ENCODE measurements around the gene FGD6.
A peak's percentile ranks its signal among the peaks of the same experiment; 100 is the strongest.

FGD6 gene

GRCh38 chr12:95077341-95077740 lies 139.9 kb downstream of the FGD6 start:
- no peak for DNase-seq

- DNase-seq = no peak
These were observed 142.5 kb downstream of the FGD6 start for GRCh38 chr12:95074766-95075165.

- peak in 2 of 14 donors; percentile 4 to 5 for DNase-seq
These were observed 143.4 kb downstream of the FGD6 start for GRCh38 chr12:95073698-95074520.

GRCh38 chr12:95072900-95073697 lies 144.2 kb downstream of the FGD6 start, which contains the start of gene NR2C1:
Gene NR2C1, minus strand, starts transcription at chr12:95073618. Its CDS starts 6,234 bp downstream, at chr12:95067384.
- DNase-seq = peak; percentile 30 to 92 (median 86)

GRCh38 chr12:95070378-95070777 lies 146.9 kb downstream of the FGD6 start:
- DNase-seq = no peak

- no peak for DNase-seq
These were observed 151.0 kb downstream of the FGD6 start for GRCh38 chr12:95066091-95066855.

GRCh38 chr12:95060951-95061350 lies 156.3 kb downstream of the FGD6 start:
- no peak for DNase-seq

GRCh38 chr12:95059984-95060383 lies 157.3 kb downstream of the FGD6 start:
- no peak for DNase-seq

GRCh38 chr12:95057424-95057823 lies 159.8 kb downstream of the FGD6 start:
- no peak for DNase-seq

- no peak for DNase-seq
These were observed 162.2 kb downstream of the FGD6 start for GRCh38 chr12:95055057-95055456.

GRCh38 chr12:95054206-95054605 lies 163.1 kb downstream of the FGD6 start:
- DNase-seq = no peak

- no peak for DNase-seq
These were observed 166.0 kb downstream of the FGD6 start for GRCh38 chr12:95051241-95051640.

- no peak for DNase-seq
These were observed 179.4 kb downstream of the FGD6 start for GRCh38 chr12:95037906-95038305.

GRCh38 chr12:95034750-95035149 lies 182.5 kb downstream of the FGD6 start:
- DNase-seq = no peak
